GM21367 (cell line): Measurements from ENCODE around the gene MYO1G.
"Not testable (repeated sequence)": the region's sequence is repeated elsewhere in the genome, so short reads cannot be mapped to it uniquely, and the experiment has no call there.

Experiments
- ATAC-seq: cut with Tn5 transposase; IDR thresholded peaks from one replicate; pipeline ENCODE4 v1.9.1; 2021; ENCODE audit not compliant: unreplicated experiment

The MYO1G gene

DNA sequence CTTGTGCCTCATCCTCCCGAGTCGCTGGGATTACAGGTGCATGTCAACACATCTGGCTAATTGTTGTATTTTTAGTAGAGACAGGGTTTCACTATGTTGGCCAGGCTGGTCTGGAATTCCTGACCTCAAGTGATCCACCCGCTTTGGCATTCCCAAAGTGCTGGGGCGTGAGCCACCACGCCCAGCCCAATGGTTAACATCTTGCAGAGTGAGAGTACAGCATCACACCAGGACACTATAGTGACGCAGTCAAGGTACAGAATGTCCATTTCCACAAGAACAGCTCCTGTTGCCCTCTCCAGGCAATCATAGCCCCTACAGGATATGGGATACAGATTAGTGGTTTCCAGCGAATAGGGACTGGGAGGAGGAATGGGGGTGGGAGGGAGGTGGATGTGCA lies 34.0 kb downstream of the MYO1G start:
- ATAC-seq, result no peak

DNA sequence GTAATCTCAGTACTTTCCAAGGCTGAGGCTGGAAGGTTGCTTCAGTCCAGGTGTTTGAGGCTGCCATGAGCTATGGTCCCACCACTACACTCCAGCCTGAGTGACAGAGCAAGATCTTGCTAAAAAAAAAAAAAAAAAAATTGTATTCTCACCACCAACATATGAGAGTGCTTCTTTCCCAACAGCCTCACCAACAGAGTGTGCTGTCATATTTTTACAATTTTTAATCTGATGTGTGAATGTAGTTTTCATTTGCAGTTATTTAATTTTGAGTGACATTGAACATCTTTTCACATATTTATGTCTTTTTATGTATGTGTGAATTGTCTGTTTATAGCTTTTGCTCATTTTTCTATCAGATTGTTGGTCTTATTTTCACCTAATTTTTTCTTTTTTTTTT lies 35.2 kb downstream of the MYO1G start:
- ATAC-seq, result no peak

DNA sequence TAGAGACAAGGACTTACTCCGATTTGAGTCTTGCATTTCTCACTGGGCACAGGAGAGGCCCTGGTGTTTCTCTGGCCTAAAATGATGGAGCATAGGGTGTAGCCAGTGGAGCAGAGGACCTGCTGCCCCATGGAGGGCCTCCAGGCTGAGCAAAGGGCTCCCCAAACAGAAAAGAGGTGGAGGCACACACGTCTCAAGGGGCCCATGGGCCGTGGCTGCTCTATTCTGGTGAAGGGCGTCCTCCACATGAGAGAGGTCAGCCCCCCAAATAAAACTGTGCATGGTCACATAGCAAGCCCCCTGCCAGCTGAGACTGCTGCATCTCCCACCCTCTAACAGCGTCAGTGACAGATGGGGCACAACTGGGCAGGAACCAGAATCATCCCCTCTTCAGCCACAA lies 41.4 kb downstream of the MYO1G start:
- no peak for ATAC-seq

- no peak for ATAC-seq
Measured at GRCh38 chr7:44936322-44936721, 42.5 kb downstream of the MYO1G start.

- ATAC-seq, result no peak
Measured at GRCh38 chr7:44935583-44935982, 43.2 kb downstream of the MYO1G start.

DNA sequence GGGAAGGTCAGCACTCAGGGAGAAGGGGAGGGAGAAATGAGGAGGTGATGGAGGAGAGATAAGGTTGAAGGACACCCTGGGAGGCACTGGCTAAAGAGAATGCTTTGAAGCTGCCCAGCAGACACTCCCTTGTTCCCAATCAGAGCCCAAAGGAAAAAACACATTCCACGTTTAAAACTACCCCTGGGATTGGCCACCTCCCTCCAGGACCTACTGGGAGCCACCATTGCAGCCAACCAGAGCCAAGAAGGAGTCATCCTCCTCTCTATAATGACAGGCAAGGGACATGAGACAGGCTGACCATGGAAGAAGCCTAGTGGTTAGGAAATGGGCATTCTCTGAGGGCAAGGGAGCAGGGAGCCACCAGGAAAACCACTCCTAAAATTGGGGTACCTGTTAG lies 43.8 kb downstream of the MYO1G start:
- ATAC-seq, result no peak

GRCh38 chr7:44934510-44934909 lies 44.3 kb downstream of the MYO1G start:
- ATAC-seq, result not testable (repeated sequence)

DNA sequence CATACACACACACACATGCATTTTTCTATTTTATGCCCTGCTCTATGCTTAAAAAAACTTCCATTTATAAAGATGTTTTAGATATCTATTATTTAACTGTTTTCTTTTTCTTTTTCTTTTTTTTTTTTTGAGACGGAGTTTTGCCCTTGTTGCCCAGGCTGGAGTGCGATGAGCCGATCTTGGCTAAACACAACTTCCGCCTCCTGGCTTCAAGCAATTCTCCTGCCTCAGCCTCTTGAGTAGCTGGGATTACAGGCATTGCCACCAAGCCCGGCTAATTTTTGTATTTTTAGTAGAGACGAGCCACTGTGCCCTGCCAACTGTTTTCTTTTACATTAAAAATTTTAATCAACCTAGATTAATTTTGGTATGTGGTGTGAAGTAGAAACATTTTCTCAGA lies 47.9 kb downstream of the MYO1G start:
- no peak for ATAC-seq

- no peak for ATAC-seq
Measured at GRCh38 chr7:44922351-44922694, 56.5 kb downstream of the MYO1G start.

GRCh38 chr7:44921607-44922350 lies 57.0 kb downstream of the MYO1G start:
- peak; percentile 70 for ATAC-seq

DNA sequence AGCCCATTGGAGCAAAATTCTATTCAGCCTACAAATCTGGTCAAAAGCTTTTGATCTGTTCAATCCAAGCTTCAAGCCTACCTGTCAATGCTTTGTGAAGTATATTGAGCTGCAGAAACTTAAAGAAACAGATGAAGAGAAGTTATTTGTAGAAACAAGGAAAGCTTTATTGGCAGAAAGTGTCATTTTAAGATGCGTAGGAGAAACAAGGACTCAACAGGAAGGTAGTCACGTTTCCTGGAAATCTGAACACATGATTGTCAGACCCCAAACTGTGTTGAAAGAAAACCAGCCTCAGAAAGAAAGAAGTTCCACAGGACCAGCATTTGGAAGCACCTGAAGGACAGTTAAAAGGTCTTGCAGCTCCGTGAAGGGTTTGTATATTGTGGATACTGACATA lies 58.7 kb downstream of the MYO1G start:
- no peak for ATAC-seq

DNA sequence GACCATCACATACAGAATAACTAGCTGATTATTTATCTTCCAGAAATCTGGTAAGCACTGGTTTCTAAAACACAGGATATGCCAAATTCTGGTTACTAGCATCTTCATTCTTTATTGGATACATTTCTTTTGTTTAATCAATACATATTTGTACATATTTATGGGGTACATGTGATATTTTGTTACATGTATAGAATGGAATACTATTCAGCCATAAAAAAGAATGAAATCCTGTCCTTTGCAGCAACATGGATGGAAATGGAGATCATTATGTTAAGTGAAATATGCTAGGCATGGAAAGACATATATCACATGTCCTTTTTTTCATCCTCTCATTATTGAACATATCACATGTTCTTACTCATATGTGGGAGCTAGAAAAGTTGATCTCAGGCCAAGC lies 60.8 kb downstream of the MYO1G start:
- no peak for ATAC-seq

- ATAC-seq, result no peak
Measured at GRCh38 chr7:44917465-44917864, 61.4 kb downstream of the MYO1G start.

- ATAC-seq, result no peak
Measured at GRCh38 chr7:44914992-44915607, 63.7 kb downstream of the MYO1G start.

- ATAC-seq, result no peak
Measured at GRCh38 chr7:44912775-44913347, 66.0 kb downstream of the MYO1G start.
